ENCODE measurements around the gene CRTC3.

GRCh38 chr15:90560229-90560776 is 30.6 kb downstream of the CRTC3 start:
- no peak for TF ChIP-seq CTCF (conservative IDR thresholded peaks at IDR 0.05; ENCODE audit: low read length)
- TF ChIP-seq EZH2phosphoT487 (IDR thresholded peaks at IDR 0.05; ENCODE audit: borderline replicate concordance): no peak
